ENCODE results near the gene RFX7.
A peak's percentile ranks its signal among the peaks of the same experiment; 100 is the strongest.

Gene RFX7

GRCh38 chr15:56243163-56244037, at the start of gene RFX7:
Gene RFX7, minus strand, starts transcription at chr15:56243879. Its CDS starts 594 bp downstream, at chr15:56243285.
- Histone ChIP-seq H3K9me3 (no peaks in the 10 kb centered on the region), H3K27me3 (no peaks in the 10 kb centered on the region), H3K36me3 (no peaks in the 10 kb centered on the region), H3K4me3 (peak within 1 kb of the TSS; percentile 92 to 96), H3K27ac (peak within 1 kb of the TSS; percentile 91 to 92), H3K4me1 (peaks cover 0 to 31% (median 14%) of the 10 kb centered on the region in 4 donors)
- peak in 1 of 2 experiments; percentile 21 for TF ChIP-seq CTCF (IDR thresholded peaks at IDR 0.05)
- intact Hi-C loops (cut with DNase I; ENCODE audit: low total_unique reads): loop anchor here (5.0 kb wide), 1 partner anchor 251 kb away; the partner anchor contains the start of gene NEDD4
- peak; percentile 69 to 84 for DNase-seq

DNA sequence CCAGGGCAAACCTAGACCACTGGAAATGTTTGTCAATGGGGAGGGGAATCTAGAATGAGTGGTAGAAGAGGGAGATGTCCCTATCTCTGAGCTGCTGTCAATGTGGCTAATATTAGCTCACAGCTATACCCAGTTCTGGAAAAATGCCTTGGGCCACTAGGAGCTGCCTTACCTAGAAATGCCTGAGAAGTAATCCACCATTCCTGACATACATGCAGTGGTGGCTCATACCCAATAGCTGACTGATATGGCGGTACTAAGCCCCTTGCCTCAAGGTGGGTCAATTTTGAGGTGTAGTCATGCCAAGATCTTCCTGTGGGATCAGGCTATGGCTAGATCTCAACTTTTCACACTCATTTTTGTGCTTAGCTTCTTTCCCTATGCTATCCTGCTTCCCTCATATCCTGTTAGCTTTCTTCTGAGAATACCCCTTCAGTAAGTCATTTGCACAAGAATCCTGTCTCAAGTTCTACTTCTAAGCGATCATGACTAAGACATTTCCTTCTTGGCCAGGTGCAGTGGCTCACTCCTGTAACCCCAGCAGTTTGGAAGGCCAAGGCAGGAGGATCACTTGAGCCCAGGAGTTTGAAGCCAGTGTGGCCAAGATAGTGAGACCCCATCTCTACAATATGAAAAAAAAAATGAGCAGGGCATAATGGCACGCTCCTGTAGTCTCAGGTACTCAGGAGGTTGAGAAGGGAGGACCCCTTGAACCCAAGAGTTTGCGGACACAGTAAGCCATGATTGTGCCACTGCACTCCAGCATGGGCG, 49.1 kb upstream of the RFX7 start:
- Histone ChIP-seq H3K9me3 (peaks cover 2 to 10% (median 9%) of the 10 kb centered on the region in 3 donors), H3K27me3 (no peaks in the 10 kb centered on the region), H3K36me3 (no peaks in the 10 kb centered on the region), H3K27ac (no peak overlapping the region), H3K4me1 (no peaks in the 10 kb centered on the region), H3K4me3 (no peak overlapping the region)
- DNase-seq: no peak
- intact Hi-C loops (cut with DNase I; ENCODE audit: low total_unique reads): no loop called here
- no peak for TF ChIP-seq CTCF (IDR thresholded peaks at IDR 0.05)

DNA sequence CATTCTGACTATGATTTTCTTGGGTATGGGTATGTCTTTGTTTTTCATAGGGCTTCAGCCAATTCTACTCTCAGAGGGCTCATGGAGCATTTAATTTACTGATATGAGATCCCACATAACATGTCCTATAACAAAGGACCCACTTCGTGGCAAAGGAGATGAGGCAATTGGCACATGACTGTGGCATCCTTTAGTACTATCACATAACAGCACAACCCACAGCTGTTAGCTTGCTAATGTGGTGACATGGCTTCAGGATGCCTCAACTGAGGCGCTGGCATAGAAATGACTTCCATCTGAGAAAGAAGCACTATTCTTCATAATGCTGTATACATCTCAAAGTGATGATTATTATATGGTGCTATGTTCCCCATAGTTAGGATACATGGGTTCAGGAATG, 48.1 kb upstream of the RFX7 start:
- H3K4me1 ChIP-seq: no peaks in the 10 kb centered on the region
- no peak overlapping the region for H3K4me3 ChIP-seq
- TF ChIP-seq CTCF (IDR thresholded peaks at IDR 0.05): no peak
- intact Hi-C loops (cut with DNase I; ENCODE audit: low total_unique reads): no loop called here
- no peaks in the 10 kb centered on the region for H3K27me3 ChIP-seq
- no peak overlapping the region for H3K27ac ChIP-seq
- no peaks in the 10 kb centered on the region for H3K36me3 ChIP-seq
- H3K9me3 ChIP-seq: peaks cover 2 to 10% (median 9%) of the 10 kb centered on the region in 3 donors
- DNase-seq: no peak

GRCh38 chr15:56286213-56286612, 42.5 kb upstream of the RFX7 start:
- H3K36me3 ChIP-seq: no peaks in the 10 kb centered on the region
- H3K27ac ChIP-seq: no peak overlapping the region
- no peaks in the 10 kb centered on the region for H3K4me1 ChIP-seq
- DNase-seq: no peak
- peaks cover 2 to 10% (median 9%) of the 10 kb centered on the region in 3 donors for H3K9me3 ChIP-seq
- intact Hi-C loops (cut with DNase I; ENCODE audit: low total_unique reads): no loop called here
- no peak overlapping the region for H3K4me3 ChIP-seq
- H3K27me3 ChIP-seq: no peaks in the 10 kb centered on the region
- TF ChIP-seq CTCF (IDR thresholded peaks at IDR 0.05): no peak

GRCh38 chr15:56281145-56281544, 37.5 kb upstream of the RFX7 start:
- no peak overlapping the region for H3K4me3 ChIP-seq
- no peak for TF ChIP-seq CTCF (IDR thresholded peaks at IDR 0.05)
- no peak for DNase-seq
- H3K27me3 ChIP-seq: no peaks in the 10 kb centered on the region
- H3K27ac ChIP-seq: no peak overlapping the region
- no peaks in the 10 kb centered on the region for H3K4me1 ChIP-seq
- H3K9me3 ChIP-seq: no peaks in the 10 kb centered on the region
- no peaks in the 10 kb centered on the region for H3K36me3 ChIP-seq
- intact Hi-C loops (cut with DNase I; ENCODE audit: low total_unique reads): no loop called here
